Renal pelvis (tissue), 4 donors: ENCODE measurements around the gene TIRAP. TPM values are rescaled to one million over a fixed set of nuclear protein-coding genes. Genes with fewer than 3 reads are reported as not detected.
"Not testable (repeated sequence)": the region's sequence is repeated elsewhere in the genome, so short reads cannot be mapped to it uniquely, and the experiment has no call there.

Source experiments
- DNase-seq: peaks from one replicate; pipeline ENCODE4 v3.0.0-alpha.2; 2013
- polyA plus RNA-seq, 3 donors: library from polyadenylated mRNA; unstranded; fragments of 120-200 nt; gene quantifications; one replicate each; pipeline ENCODE4 v1.2.1, GENCODE V29; 2013; ENCODE audit not compliant: insufficient read length in 3 of 3

Gene TIRAP
- polyA plus RNA-seq, 3 donors = 10.3 to 18.3 (median 17.2) TPM

DNA sequence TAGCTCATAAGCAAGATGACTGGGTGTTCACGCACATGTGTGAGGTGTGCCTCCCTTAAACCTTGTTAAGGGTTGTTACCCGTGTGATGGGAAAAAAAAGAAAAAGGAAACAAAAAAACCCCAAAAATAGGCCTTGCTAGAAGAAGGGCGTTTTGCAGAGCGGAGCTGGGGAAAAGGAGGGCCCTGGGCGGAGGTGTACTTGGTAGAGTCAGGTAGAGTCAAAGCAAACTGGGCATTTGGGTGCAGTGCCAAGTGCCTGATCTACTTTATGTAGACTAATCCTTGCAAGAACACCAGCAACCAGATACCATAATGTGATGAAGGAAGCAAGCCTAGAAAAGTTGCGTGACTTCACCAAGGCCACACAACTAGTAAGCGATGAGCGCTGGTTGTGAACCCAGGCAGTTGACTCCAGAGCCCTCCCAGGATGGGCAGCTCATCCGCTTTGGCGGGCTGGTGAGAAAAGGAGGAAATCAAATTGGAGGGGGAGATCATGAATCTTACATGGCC, 1.2 kb upstream of the TIRAP start:
- DNase-seq = no peak

DNA sequence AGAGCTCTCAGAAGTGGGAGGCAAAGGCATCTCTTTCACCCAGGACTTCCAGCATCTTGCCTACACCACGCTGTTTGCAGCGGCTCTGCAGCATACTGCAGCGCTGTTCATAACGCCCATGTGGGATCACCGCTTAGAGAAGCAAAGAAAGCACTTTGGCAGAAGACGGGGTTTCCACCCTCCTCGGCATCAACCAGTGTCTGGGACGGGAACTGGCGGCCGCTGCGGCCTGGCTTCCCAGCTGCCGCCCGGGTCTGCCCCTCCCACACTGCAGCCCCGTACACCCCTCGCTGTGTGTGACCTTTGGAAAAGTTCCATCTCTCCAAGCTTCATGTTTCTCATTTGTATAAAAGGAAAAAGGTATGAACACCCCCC, 545 bp upstream of the TIRAP start:
- peak; percentile 52 for DNase-seq

DNA sequence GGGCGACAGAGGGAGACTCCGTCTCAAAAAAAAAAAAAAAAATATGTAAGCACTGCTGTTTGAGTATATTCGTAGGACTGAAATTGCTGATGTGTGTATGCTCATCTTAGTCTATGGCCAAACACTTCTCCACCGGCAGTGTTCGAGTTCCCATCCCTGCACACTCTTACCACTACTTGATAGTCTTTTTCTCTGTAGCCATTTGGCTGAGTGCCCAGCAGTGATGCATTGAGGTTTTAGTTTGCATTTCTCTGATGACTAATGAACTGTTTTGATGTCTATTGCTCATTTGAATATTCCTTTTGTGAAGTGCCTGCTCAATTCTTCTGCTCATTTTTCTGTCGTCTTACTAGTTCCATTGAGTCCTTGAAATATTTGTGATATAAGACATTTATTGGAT, 1.9 kb downstream of the TIRAP start:
- no peak for DNase-seq

GRCh38 chr11:126288237-126288636, 5.3 kb downstream of the TIRAP start:
- DNase-seq = no peak

DNA sequence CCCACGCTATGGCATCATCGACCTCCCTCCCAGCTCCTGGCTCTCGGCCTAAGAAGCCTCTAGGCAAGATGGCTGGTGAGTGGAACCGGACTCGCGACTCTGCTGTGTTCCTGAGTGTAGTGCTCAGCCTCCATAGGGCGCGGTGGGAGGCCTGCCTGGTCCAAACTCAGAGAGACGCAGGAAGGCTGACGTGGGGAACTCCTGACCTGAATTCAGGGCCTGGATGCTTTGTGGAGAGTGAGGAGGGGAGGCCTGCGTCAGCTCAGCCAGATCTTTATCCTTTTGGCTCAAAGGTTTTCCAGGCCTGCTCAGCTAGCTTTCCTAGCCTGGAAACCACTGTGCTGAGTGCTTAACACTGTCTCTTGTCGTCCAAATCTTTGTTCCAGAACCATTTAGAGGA, 8.0 kb downstream of the TIRAP start:
- DNase-seq = no peak

DNA sequence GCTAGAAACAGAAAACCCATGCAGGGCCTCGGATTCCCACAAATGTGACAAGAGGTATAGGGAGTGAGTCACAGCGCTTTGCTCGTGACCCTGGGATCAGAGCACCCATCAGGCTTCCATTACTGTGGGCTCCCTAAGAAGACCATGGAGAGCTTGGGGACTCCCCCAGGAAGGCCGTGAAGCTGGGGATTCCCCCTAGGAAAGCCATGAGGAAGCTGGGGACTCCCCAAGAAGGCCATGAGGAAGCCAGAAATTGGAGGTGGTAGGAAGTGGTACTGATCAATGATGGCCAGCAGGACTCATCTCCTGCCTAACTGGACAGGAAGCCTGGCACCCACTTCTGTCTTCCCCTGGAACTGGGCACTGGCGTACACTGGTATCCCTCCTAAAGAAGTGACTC, 10.8 kb downstream of the TIRAP start:
- no peak for DNase-seq

DNA sequence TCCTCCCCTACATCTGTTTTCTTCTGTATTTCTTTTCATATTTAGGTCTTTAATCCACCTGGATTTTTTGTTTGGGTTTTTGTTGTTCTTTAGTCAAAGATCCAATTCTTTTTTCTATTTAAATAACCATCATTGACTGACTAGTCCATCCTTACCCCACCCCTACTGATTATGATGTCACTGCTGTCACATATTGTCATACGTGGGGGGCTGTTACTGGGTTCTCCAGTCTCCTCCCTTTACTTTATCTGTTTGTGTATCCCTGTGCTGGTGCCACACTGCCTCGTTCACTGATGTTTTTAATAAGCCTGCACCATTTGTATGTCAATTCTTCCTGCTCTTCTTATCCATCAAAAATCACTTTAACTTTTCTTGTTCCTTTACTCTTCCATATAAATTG, 14.1 kb downstream of the TIRAP start:
- no peak for DNase-seq

GRCh38 chr11:126303623-126304456, 20.9 kb downstream of the TIRAP start, which contains the start of gene DCPS:
Gene DCPS (plus strand): TSS chr11:126304060. CDS start chr11:126304081, 21 bp downstream.
- DNase-seq = peak; percentile 91

DNA sequence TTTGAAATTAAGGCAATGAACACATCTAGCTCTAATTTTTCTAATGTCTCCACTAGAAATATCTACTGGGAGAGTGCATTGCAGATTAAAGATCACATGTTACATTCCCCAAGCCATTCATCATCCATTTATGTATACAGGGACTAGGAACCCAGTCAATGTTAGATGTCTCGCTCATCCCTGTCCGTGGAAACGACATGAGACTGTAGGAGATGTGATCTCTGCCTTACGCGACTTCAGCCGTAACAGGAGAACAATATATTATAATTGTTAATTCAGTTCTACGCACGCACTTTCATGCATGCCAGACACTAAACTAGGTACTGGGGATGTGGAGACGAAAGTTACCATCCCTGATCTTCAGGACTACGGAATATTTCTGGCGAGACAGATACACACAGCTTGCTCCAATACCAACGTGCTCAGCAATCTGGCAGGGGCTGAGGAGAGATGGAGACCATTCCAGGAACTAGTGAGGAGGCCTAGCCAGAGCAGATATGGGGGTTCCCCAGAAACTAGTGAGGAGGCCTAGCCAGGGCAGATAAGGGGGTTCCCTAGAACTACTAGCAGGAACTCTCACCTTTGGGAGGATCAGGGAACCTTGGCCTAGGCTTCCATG, 21.7 kb downstream of the TIRAP start:
- no peak for DNase-seq

- no peak for DNase-seq
Observed at GRCh38 chr11:126305699-126306098, 22.8 kb downstream of the TIRAP start.

GRCh38 chr11:126307706-126308105, 24.8 kb downstream of the TIRAP start:
- no peak for DNase-seq

DNA sequence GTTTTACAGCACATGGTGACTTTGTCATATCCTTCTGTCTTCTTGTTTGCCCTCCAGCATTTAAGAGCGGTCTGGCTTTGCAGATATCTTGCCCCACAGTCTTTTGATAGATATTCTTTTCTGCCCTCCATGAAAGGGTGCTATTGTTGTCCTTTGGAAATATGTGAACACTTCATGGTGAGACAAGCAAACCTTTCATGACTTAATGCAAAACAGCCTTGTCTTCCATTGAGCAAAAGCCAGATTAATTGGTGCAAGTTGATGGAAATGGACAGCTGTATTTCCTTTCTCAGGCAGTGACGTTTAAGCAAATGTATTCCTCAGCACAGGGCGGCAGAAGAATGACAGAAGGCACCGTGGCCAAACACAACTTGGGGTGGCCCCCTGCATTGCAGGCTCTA, 25.4 kb downstream of the TIRAP start:
- DNase-seq = no peak

GRCh38 chr11:126308771-126309170, 25.9 kb downstream of the TIRAP start:
- DNase-seq = not testable (repeated sequence)

- peak; percentile 73 for DNase-seq
Observed at GRCh38 chr11:126310200-126310991, 27.5 kb downstream of the TIRAP start.

GRCh38 chr11:126310992-126311310, 28.1 kb downstream of the TIRAP start:
- no peak for DNase-seq

- no peak for DNase-seq
Observed at GRCh38 chr11:126311401-126312291, 28.8 kb downstream of the TIRAP start.

- DNase-seq = no peak
Observed at GRCh38 chr11:126312961-126313360, 30.1 kb downstream of the TIRAP start.

DNA sequence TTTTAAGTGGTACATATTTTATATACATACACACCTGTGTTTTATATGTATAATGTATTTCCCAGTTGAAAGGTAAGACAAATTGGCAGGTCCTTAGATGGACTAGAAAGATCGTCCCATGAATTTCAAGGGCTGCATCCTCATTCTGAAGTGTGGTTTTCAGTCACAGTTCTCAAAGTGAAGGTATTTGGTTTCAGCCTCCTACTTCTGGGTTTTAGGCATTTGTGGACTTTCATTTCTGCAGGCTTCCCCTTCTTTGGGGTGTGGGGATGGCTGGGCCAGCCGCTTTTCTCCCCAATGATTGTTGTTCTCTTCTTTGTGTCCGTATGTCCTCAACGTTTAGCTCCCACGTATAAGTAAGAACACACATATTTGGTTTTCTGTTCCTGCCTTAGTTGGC, 30.9 kb downstream of the TIRAP start:
- no peak for DNase-seq

GRCh38 chr11:126317432-126317755, 34.5 kb downstream of the TIRAP start:
- DNase-seq = no peak

DNA sequence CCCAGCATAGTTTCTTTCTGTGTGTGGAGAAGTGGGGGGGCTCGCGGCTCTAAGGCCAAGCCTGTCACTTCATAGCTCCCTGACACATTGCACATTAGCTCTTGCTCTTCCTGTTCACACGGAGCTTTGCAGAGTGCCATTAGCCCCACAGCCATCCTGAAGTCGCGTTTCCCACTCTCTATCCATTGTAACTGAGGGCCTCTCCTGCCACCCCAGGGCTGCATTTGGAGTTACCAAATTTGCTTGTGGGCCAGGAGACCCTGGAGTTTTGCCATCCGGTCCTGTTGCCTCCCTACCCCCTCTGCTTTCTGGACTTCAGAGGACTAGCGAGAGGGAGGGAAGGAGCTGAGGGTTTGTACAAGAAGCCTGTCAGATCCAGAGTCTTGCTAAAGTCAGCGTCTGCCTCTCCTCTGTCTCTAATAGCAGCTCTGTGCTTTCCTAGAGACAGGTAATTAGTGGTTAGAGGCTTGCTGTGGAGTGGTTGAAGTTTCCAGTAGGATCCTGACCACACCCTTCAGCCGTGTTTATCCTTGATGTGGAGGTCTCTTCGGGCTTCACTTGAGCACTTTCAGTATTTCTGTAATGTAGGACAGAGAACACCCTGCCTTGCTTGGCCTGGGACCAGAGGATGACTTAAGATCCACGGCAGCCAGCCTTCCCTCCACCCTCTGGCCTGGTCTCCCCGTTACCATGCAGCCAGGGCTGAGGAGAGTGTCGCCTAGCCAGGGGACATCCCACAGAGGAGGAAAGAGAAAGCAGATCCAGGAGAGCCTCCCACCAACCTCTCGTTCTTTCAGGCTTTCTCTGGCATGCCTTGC, 35.1 kb downstream of the TIRAP start:
- no peak for DNase-seq
